HCT116 (cell line): ENCODE results near the gene CLGN. TPM values are rescaled to one million over a fixed set of nuclear protein-coding genes. Genes with fewer than 3 reads are reported as not detected.

Experiments
- ATAC-seq: fragments of 200-7000 bp; cut with Tn5 transposase; 2 replicates; pipeline ENCODE4 v1.9.1; 2020; ENCODE audit warnings: mild to moderate bottlenecking, moderate library complexity
- BruUV-seq: library from RNA; stranded (reverse); fragments of 400-500 nt; replicated peaks from 2 replicates; lab custom pipeline; 2021; lab: Mats Ljungman, UMichigan
- CTCF ChIA-PET: fragments of 300-600 bp; sonication (Branson Sonifier 250); formaldehyde crosslinking; loops from one replicate; lab custom pipeline; 2021; ENCODE audit warnings: antibody characterized with exemption; lab: Charles Lee
- POLR2A ChIA-PET: fragments of 300-600, 350-600 bp; sonication (Branson Sonifier 250); formaldehyde crosslinking; loops from one replicate; lab custom pipeline; 2021; ENCODE audit warnings: antibody characterized with exemption; lab: Charles Lee
- RAD21 ChIA-PET, 2 experiments: fragments of 300-600 bp; sonication (Branson Sonifier 250); formaldehyde crosslinking; loops; one replicate each; lab custom pipeline; 2023; ENCODE audit warnings: low total read pairs in 2 of 2; ENCODE audit not compliant: uncharacterized antibody in 2 of 2, unreplicated experiment in 2 of 2, low non-redundant PET in 1 of 2; lab: Charles Lee
- DNase-seq: peaks from one replicate; pipeline ENCODE4 v3.0.0-alpha.2; 2010; ENCODE audit warnings: low read depth, low spot score
- H2AFZ ChIP-seq: fragments of 200-600 bp; shearing (Covaris generic), sonication (generic); 2 replicates; pipeline ENCODE4 v1.6.1; 2017; ENCODE audit warnings: low read depth, mixed run types, mixed read lengths, antibody characterized with exemption, low read length; ENCODE audit not compliant: poor library complexity, severe bottlenecking
- H3K27ac ChIP-seq: 2 replicates; pipeline ENCODE4 v1.5.1; 2012; ENCODE audit warnings: low read depth, low read length
- H3K27me3 ChIP-seq: fragments of 200-600 bp; sonication (generic); 2 replicates; pipeline ENCODE4 v1.6.1; 2016; ENCODE audit warnings: mixed run types, low read length, mixed read lengths; ENCODE audit not compliant: insufficient read depth
- H3K36me3 ChIP-seq, 2 experiments: fragments of 200-500 bp in 1 of 2; fragments of 200-600 bp in 1 of 2; sonication (Bioruptor generic) in 1 of 2; sonication (generic) in 1 of 2; 2 replicates each; pipeline versions ENCODE4 v1.5.1 to v1.6.1; 2014 to 2016; ENCODE audit warnings: low read length in 2 of 2, inconsistent platforms in 1 of 2, mixed read lengths in 1 of 2, mixed run types in 1 of 2; ENCODE audit not compliant: insufficient read depth in 2 of 2, control insufficient read depth in 1 of 2
- H3K4me1 ChIP-seq, 2 experiments: fragments of 200-600 bp in 1 of 2; sonication (generic) in 1 of 2; 2 replicates each; pipeline versions ENCODE4 v1.5.1 to v1.6.1; 2012 to 2017; ENCODE audit warnings: low read length in 2 of 2, inconsistent platforms in 1 of 2, mild to moderate bottlenecking in 1 of 2, mixed read lengths in 1 of 2, mixed run types in 1 of 2, moderate library complexity in 1 of 2; ENCODE audit not compliant: insufficient read depth in 2 of 2, control insufficient read depth in 1 of 2
- H3K4me2 ChIP-seq: fragments of 200-600 bp; sonication (generic); 2 replicates; pipeline ENCODE4 v1.6.1; 2017; ENCODE audit warnings: mixed run types, low read length, mixed read lengths
- H3K4me3 ChIP-seq, 2 experiments: fragments of 200-600 bp in 1 of 2; sonication (generic) in 1 of 2; replicated peaks in 1 of 2; 2 replicates each; pipeline ENCODE4 v1.5.1; 2011 to 2016; ENCODE audit warnings: low read length in 2 of 2, control low read depth in 1 of 2, low read depth in 1 of 2, mild to moderate bottlenecking in 1 of 2, mixed read lengths in 1 of 2, mixed run types in 1 of 2
- H3K79me2 ChIP-seq: fragments of 200-600 bp; sonication (generic); 2 replicates; pipeline ENCODE4 v1.6.1; 2017; ENCODE audit warnings: mild to moderate bottlenecking, mixed run types, low read length, moderate library complexity, mixed read lengths; ENCODE audit not compliant: insufficient read depth
- H3K9ac ChIP-seq: fragments of 200-600 bp; sonication (generic); 2 replicates; pipeline ENCODE4 v1.6.1; 2016; ENCODE audit warnings: low read length, mixed read lengths
- H3K9me2 ChIP-seq: fragments of 200-600 bp; sonication (generic), shearing (Covaris generic); 2 replicates; pipeline ENCODE4 v1.6.1; 2017; ENCODE audit warnings: mixed run types, mild to moderate bottlenecking, moderate library complexity; ENCODE audit not compliant: insufficient read depth
- H3K9me3 ChIP-seq, 2 experiments: fragments of 200-500 bp in 1 of 2; fragments of 200-600 bp in 1 of 2; sonication (Bioruptor generic) in 1 of 2; sonication (generic) in 1 of 2; 2 replicates each; pipeline ENCODE4 v1.6.1; 2014 to 2017; ENCODE audit warnings: low read length in 2 of 2, mixed read lengths in 2 of 2, inconsistent platforms in 1 of 2, low read depth in 1 of 2, mild to moderate bottlenecking in 1 of 2, mixed run types in 1 of 2, moderate library complexity in 1 of 2; ENCODE audit not compliant: control insufficient read depth in 1 of 2, insufficient read depth in 1 of 2
- H4K20me1 ChIP-seq: fragments of 200-600 bp; sonication (generic), shearing (Covaris generic); 2 replicates; pipeline ENCODE4 v1.6.1; 2017; ENCODE audit warnings: mixed run types, mild to moderate bottlenecking, moderate library complexity; ENCODE audit not compliant: insufficient read depth
- CTCF ChIP-seq, 3 experiments: fragments of 200-600 bp in 1 of 3; sonication (generic) in 1 of 3; IDR thresholded peaks in 2 of 3; conservative IDR thresholded peaks in 1 of 3; 2 replicates each; pipeline ENCODE4 v1.5.1; 2012 to 2017; ENCODE audit warnings: low read depth in 2 of 3, low read length in 2 of 3, antibody characterized with exemption in 1 of 3, borderline replicate concordance in 1 of 3, control low read depth in 1 of 3, mild to moderate bottlenecking in 1 of 3, mixed read lengths in 1 of 3, mixed run types in 1 of 3, moderate library complexity in 1 of 3; ENCODE audit not compliant: insufficient read depth in 1 of 3
- ELF1 ChIP-seq: IDR thresholded peaks from 2 replicates; pipeline ENCODE4 v1.6.1; 2012; ENCODE audit warnings: low read depth, borderline replicate concordance
- POLR2A ChIP-seq: IDR thresholded peaks from 2 replicates; pipeline ENCODE4 v1.7.0; 2011; ENCODE audit warnings: borderline replicate concordance; ENCODE audit not compliant: insufficient read depth, insufficient read length; ENCODE audit errors: extremely low read depth
- POLR2AphosphoS5 ChIP-seq: IDR thresholded peaks from 2 replicates; pipeline ENCODE4 v1.6.1; 2011; ENCODE audit warnings: mild to moderate bottlenecking, low read depth, low read length, moderate library complexity
- REST ChIP-seq: IDR thresholded peaks from 2 replicates; pipeline ENCODE4 v1.6.1; 2012; ENCODE audit warnings: low read depth
- intact Hi-C: fragments of 100-400 bp; cut with micrococcal nuclease; formaldehyde crosslinking; loops from 2 replicates; pipeline ENCODE4 v1.10.0; 2022
- total RNA-seq: library from RNA; stranded (reverse); gene quantifications from one replicate; pipeline ENCODE4 v1.2.1, GENCODE V29; 2021; ENCODE audit not compliant: unreplicated experiment
- TF ChIP-seq, protein P1 (sequence below): IDR thresholded peaks from 2 replicates; pipeline ENCODE4 v1.6.1; 2012
- TF ChIP-seq, protein P2 (sequence below): IDR thresholded peaks from 2 replicates; pipeline ENCODE4 v1.6.1; 2012

Gene CLGN
- total RNA-seq, 1 experiment from 2014 or later = 1.4 TPM

- no peak for TF ChIP-seq REST
- TF ChIP-seq ELF1 = no peak
- TF ChIP-seq, protein P1, sequence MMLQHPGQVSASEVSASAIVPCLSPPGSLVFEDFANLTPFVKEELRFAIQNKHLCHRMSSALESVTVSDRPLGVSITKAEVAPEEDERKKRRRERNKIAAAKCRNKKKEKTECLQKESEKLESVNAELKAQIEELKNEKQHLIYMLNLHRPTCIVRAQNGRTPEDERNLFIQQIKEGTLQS = no peak
- TF ChIP-seq, protein P2, sequence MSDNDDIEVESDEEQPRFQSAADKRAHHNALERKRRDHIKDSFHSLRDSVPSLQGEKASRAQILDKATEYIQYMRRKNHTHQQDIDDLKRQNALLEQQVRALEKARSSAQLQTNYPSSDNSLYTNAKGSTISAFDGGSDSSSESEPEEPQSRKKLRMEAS = peak; percentile 73
- TF ChIP-seq POLR2A = no peak
Observed at GRCh38 chr4:140427106-140427918, at the start of gene CLGN (continued).

DNA sequence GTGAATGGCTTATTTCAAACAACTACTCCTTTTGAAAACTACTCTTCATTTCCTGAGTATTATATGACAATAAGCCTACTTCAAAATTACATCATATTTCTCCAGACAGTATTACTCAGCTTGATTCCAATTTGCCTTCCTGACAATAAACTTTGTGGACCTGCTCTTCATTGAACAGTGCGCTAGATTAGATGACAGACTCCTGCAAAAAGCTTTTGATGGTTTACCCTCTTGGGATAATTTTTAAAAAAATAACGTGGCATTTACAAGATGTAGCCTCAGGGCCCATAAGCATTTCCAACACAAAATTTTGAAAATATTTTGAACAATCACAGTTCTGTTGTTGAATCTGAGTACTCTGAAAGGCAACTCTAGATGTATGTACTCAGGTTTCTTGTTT, 44.7 kb upstream of the CLGN start:
- intact Hi-C loops = no loop called here
- Histone ChIP-seq H3K79me2 (no peaks in the 10 kb centered on the region), H2AFZ (no peak overlapping the region), H3K4me3 (no peak overlapping the region), H3K4me1 (no peaks in the 10 kb centered on the region), H4K20me1 (no peaks in the 10 kb centered on the region), H3K4me2 (no peak overlapping the region), H3K27me3 (no peaks in the 10 kb centered on the region), H3K27ac (no peak overlapping the region), H3K9me3 (no peaks in the 10 kb centered on the region), H3K9me2 (no peaks in the 10 kb centered on the region), H3K36me3 (no peaks in the 10 kb centered on the region), H3K9ac (no peak overlapping the region)
- DNase-seq = no peak
- no TSS peak for BruUV-seq
- RAD21 ChIA-PET = no interaction called here
- TF ChIP-seq POLR2AphosphoS5 (no peak), CTCF (IDR thresholded peaks at IDR 0.05 in 2 of 3, conservative IDR thresholded peaks at IDR 0.05 in 1 of 3; ENCODE audit: borderline replicate concordance in 1 of 3, insufficient read depth in 1 of 3, low read depth in 2 of 3, low read length in 2 of 3) (no peak)
- no peak for ATAC-seq
- CTCF ChIA-PET = no interaction called here
- POLR2A ChIA-PET = no interaction called here
